ENCODE measurements around the gene PARP16. TPM values are rescaled to one million over a fixed set of nuclear protein-coding genes. Genes with fewer than 3 reads are reported as not detected.
A peak's percentile ranks its signal among the peaks of the same experiment; 100 is the strongest.

Gene PARP16
- total and polyA plus RNA-seq, 9 of the 15 experiments (the other 6 are each of a cell fraction or from before 2014, with no cell fraction given) = 3.0 to 9.9 (median 5.8) TPM

DNA sequence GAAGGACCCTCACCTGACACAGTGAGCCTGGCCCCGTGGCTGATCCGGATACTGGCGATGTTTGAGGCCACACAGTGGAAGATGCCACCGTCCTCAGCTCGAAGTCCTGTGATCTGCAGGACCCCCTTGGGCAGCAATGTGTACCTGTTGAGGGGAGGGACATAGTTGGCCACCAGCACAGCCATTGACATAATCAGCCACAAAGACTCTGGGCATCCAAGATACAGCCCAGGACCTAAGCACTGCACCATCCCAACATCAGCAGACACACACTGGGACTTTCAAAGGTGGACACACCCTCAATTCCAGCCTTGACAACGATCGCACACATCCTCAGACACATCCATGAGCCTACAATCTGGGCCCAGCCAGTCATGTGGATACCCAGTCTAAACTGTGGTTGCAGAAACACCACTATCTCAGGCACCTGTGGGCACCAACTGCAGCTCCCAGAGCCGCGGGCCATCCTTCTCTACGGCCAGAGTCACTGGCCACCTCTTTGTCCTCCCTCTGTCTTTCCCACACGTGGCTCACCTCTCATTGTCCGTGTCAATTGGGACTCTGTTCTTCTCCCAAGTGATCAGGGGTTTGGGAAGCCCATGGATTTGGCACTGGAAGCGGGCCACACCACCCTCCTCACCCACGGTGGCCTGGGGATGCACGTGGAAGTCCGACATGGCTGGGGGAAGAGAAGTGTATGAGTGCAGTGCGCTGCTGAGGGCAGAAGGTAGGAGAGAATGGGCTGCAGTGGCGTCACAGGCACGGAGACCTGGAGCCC, 48.8 kb upstream of the PARP16 start:
- Histone ChIP-seq H3K4me1 (replicated peaks in 1 of 2; ENCODE audit: control insufficient read depth in 2 of 2, insufficient read depth in 2 of 2, low read length in 2 of 2) (peaks cover 5 to 28% of the 10 kb centered on the region in 2 experiments), H3K4me2 (ENCODE audit: insufficient read depth, low read length) (no peak overlapping the region), H3K9ac (ENCODE audit: insufficient read depth in 1 of 2, low read depth in 2 of 2, low read length in 2 of 2) (peak overlapping the region in 1 of 2 experiments; percentile 17; a peak in 1 of 4 replicates), H3K36me3 (ENCODE audit: control insufficient read depth, insufficient read depth, low read length) (no peaks in the 10 kb centered on the region), H4K20me1 (replicated peaks; ENCODE audit: control insufficient read depth, insufficient read depth, low read length) (peaks cover 9% of the 10 kb centered on the region; the same call in 1 of the 2 replicates), H3K4me3 (no peak overlapping the region), H3K27me3 (ENCODE audit: control insufficient read depth in 2 of 2, insufficient read depth in 2 of 2, low read length in 2 of 2) (peaks cover 40 to 78% of the 10 kb centered on the region in 2 experiments), H3K9me3 (replicated peaks; ENCODE audit: control insufficient read depth, insufficient read depth, low read depth, low read length) (no peaks in the 10 kb centered on the region), H3K9me1 (ENCODE audit: control insufficient read depth, insufficient read depth, low read length) (no peaks in the 10 kb centered on the region), H2AFZ (ENCODE audit: low read depth, low read length) (no peak overlapping the region), H3K27ac (ENCODE audit: extremely low read depth, low read depth, low read length) (no peak overlapping the region), H3K79me2 (ENCODE audit: control insufficient read depth, insufficient read depth, low read length) (no peaks in the 10 kb centered on the region)
- no peak for FAIRE-seq
- ATAC-seq = no peak
- WGBS (ENCODE audit: insufficient coverage, low coverage, missing lambda C conversion rate) = under 1% methylated on average over 18 of the region's 19 CpGs
- BruUV-seq (replicated peaks) = no TSS peak
- DNase-seq (ENCODE audit: extremely low read depth in 1 of 4, low spot score in 3 of 4) = no peak
- in situ Hi-C loops (cut with MboI) (no loop called here), intact Hi-C loops (cut with micrococcal nuclease) (no loop called here)
- CTCF ChIA-PET (ENCODE audit: low intra/inter-chr PET ratio) = no interaction called here
- POLR2A ChIA-PET = interaction anchor here (0.8 to 6.0 kb wide), 2 partner anchors 30 to 110 kb away, joined by 3 to 35 read pairs; partner anchors contain the start of gene RNU5B-1
- TF ChIP-seq ID3 (CRISPR knock-in tag; IDR thresholded peaks at IDR 0.05) = no peak
- no peak for TF ChIP-seq ID3 (tag; IDR thresholded peaks at IDR 0.05)
- TF ChIP-seq RHOXF2B (CRISPR knock-in tag; conservative IDR thresholded peaks at IDR 0.05) = no peak
- TF ChIP-seq HLTF (IDR thresholded peaks at IDR 0.05) = no peak
- TF ChIP-seq DIDO1 (tag; IDR thresholded peaks at IDR 0.05; ENCODE audit: low read depth) = no peak
- no peak for TF ChIP-seq L3MBTL2 (IDR thresholded peaks at IDR 0.05)
- TF ChIP-seq NR2F6 (CRISPR knock-in tag; IDR thresholded peaks at IDR 0.05) = no peak
- TF ChIP-seq ESRRA (IDR thresholded peaks at IDR 0.05; ENCODE audit: borderline replicate concordance, low read depth) = no peak
- TF ChIP-seq ZFP91 (CRISPR knock-in tag; IDR thresholded peaks at IDR 0.05) = no peak
- TF ChIP-seq TAF7 (tag; IDR thresholded peaks at IDR 0.05) = no peak
- TF ChIP-seq PBX2 (CRISPR knock-in tag; IDR thresholded peaks at IDR 0.05; ENCODE audit: low read depth) = no peak
- TF ChIP-seq PBX2 (tag; conservative IDR thresholded peaks at IDR 0.05; ENCODE audit: low read depth) = no peak
- TF ChIP-seq PCBP1 (IDR thresholded peaks at IDR 0.05; ENCODE audit: low read depth, low read length, poor library complexity, severe bottlenecking) = no peak
- no peak for TF ChIP-seq PATZ1 (CRISPR knock-in tag; IDR thresholded peaks at IDR 0.05; ENCODE audit: borderline replicate concordance)
- no peak for TF ChIP-seq ZNF121 (CRISPR knock-in tag; conservative IDR thresholded peaks at IDR 0.05)
- no peak for TF ChIP-seq COPS2 (conservative IDR thresholded peaks at IDR 0.05)
- TF ChIP-seq MCM5 (IDR thresholded peaks at IDR 0.05; ENCODE audit: low read depth) = no peak

Data from K562 (cell line).